Kidney tubule cell (primary cell): ENCODE results near the gene WDR27.
"Not testable (repeated sequence)": the region's sequence is repeated elsewhere in the genome, so short reads cannot be mapped to it uniquely, and the experiment has no call there.

ENCODE experiments used
- DNase-seq: peaks from one replicate; pipeline ENCODE4 v3.0.0-alpha.2; 2018; ENCODE audit warnings: low spot score

The WDR27 gene

DNA sequence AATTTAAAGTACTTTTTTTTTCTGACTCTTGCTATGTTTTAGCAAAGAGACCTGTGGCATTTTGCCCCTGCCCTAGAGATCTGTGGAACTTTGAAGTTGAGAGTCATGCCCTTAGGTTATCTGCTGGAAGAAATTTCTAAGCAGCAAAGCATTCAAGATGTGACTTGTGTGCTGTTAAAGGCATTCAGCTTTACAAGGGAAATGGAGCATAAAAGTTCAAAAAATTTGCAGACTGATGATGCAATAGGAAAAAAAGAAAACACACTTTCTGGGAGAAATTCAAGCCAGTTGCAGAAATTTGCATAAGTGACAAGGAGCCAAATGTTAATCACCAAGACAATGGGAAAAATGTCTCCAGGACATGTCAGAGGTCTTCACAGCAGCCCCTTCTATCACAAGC, 267.3 kb downstream of the WDR27 start:
- DNase-seq: not testable (repeated sequence)

DNA sequence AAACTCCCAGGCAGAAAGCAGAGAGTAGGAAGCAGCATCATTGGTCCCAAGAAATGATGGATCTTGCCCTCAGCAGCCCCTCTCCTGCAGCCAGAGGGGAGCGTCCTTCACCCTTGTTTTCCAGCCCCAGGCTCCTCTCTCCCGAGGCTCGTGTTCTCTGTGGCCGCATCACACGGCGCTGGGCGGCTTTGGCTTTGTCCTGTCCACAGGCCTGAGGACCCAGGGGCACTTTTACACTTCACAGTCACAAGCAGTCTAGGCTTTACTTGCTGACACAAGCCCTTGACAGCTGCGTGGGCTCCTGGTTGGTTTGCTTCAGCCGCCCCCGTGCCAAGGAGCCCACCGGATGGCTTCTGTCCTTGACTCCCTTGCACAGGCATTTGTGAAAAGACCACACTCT, 272.8 kb downstream of the WDR27 start:
- DNase-seq: no peak

DNA sequence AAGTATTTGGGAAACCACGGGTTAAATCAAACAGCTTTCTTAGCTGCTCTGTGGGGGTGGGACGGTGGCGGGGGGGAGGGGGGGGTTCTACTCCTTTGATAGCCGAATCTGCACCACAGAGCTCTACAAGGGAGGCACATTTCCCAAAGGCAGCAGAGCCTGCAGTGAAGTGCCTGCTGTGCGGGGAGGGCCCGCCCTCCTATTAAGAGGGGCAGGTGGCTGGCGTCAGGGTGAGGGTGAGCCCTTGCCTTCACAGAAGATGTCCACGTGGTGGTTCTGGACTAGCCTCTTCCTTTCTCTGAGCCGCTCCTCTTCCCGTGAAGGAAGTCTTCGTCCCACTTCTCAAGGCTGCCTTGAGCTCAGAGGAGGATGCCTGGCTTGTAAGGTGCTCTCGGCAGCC, 273.3 kb downstream of the WDR27 start:
- DNase-seq: no peak

DNA sequence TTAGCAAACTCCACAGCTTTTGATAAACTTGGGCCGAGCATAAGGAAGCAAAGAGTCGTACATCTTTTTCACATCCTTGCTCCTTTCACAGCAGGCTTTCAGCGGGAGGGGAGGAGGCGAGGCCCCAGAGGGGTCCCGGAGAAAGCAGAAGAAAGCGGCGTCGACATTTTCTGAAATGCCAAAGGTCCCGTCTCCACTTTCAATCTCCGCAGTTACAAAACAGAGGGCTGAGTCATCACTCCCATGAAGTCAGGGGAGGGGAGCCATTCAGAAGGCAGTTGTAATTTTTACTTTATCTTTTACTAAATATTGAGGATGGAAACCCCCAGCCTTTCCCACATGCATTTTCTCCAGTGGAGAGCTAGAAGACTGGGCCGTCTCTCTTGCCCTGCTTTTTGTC, 274.0 kb downstream of the WDR27 start:
- DNase-seq: peak; percentile 19

DNA sequence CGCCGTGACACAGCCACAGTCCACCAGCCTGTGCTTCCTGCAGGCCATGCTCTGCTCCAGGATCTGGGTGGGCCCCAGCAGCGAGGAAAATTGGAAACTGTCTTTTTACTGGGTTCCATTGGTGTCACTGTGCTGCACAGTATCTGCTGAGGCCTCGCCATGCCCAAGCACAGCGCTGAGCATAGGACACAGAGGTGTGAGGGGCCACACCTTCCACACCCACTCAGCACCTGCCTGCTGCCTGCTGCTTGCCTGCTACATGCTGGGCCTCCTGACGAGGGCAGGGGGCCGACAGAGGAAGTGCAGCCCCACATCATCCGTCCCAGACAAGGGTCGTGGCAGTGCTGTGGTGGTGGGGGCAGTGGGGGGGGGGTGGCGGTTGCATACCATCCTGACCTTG, 275.2 kb downstream of the WDR27 start:
- DNase-seq: no peak

DNA sequence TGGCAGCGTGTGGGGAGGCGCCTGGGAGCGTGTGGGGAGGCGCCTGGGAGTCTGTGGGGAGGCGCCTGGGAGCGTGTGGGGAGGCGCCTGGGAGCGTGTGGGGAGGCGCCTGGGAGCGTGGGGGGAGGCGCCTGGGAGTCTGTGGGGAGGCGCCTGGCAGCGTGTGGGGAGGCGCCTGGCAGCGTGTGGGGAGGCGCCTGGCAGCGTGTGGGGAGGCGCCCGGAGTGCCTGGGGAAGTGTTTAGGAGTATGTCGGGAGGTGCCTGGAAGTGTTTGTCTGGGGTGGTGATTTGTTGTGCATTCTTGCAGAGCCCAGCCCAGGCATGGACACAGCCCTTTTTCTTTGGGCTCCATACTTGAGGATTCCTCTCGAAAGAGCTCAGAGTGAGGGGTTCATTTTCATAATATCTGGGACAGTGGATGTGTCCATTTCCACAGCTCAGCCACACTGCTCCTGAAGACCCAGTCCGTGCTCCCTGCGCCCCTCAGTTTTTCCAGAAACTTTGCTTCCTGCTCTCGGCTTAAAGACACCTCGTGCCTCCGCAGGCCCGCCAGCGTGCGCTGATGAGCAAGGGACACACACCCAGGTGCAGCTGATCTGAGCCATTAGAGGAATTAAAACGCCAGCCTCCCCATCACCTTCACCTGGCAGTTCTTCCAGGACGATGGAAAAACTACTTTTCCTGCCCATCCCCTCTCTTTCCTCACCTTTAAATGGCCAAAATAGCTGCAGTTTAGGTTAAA, 276.0 kb downstream of the WDR27 start:
- no peak for DNase-seq

DNA sequence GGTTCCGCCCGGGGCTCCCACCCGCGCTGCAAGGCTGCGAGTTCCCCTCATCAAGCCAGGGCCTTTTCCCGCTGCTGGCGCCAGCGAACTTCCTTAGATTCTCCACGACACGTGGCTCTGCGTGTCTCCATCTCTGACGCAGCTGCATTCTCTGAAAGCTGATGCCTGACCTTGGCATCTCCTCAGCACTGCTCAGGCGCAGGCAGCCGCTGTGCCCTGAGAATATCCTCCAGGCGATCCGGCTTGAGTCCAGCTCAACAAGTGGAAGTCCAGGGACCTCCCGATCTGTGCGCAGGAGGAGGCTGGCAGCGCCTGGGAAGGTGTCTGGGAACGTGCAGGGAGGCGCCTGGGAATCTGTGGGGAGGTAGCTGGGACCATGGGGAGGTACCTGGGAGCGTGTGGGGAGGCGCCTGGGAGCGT, 277.0 kb downstream of the WDR27 start:
- DNase-seq: no peak

DNA sequence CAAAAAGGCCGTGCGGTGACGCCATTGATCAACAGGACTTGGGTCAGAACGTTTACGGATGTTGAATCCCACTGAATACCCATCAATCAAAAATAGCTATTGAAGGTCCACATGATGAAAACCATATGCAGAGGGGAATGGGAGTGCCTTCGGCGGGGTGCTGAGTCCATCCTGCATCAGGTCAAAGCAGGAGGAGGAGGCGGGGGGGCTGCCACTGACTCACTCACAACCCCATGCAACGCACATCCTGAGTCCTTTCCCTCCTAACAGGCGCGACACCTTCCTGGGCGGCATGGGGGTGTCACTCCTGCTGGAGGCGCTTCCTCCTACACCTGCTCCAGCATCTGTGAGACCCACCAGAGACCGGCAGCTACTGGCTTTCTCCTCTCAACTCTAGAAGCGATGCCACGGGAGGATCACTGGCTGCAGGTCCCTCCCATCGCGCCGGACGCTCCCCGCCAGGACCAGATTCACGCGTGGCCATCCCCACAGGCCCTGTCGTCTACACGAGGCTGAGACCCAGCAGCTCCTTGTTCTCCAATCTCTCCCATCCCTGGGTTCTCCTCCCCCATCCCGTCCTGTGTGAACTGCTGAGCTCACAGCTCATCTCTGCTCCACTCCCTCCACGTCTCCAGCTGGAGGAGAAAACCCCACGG, 277.6 kb downstream of the WDR27 start:
- no peak for DNase-seq

DNA sequence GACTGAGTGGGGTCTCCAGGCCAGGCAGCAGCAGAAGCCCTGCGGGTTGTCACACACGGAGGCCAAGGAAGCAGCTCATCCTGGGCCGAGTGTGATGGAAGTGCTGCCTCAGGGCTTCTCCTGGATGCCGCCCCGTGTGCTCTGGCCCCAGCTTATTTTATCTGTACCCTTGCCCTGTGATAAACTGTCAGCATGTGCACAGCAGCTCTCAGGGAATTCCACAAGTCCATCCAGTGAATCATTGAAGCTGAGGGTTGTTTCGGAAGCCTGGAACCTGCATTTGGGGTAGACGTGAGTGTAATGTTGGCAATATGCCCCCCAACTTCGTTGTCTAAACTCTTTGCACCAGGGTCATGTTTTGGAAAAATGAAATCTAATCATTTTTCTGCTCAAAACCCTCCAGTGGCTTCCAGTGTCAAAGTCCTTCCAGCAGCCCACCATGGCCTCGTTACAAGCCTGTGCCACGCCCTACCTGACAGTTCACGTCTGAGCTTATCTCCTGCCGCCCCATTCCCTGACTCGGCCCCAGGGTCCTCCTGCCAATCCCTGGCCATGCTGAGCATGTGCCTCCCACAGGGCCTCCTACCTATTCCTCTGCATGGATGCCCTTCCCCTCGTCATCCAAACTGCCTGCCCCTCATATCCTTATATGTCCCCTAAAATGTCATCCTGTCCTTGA, 280.1 kb downstream of the WDR27 start:
- no peak for DNase-seq

DNA sequence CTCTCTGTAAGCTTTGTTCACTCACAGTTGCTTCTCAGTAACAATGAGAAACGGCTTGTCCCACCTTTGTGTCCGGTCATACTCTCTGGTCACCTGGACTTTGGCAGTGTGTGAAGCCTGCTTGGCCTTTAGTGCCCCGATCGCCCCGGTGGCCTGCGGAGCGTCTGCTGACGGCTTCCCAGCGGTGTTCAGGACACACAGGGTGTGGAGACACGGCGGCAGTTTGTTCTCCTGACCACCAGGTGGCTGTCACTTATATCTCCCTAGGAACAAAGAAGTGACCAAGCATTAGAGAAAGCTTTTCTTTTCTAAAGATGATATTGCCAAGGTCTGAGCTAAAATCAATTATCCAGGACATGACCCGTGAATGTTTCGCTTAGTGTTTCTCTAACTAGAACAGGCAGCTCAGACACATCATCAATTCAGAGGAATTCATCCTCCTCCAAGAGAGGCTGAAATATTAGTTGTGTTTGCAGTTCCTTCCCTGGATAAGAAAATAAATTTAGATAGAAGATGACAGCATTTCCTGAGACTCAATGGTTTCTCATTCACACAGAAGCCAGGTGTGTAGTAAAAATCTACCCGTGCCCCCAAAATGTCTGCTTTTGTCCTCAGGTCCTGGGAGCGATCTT, 280.8 kb downstream of the WDR27 start:
- DNase-seq: peak; percentile 73

DNA sequence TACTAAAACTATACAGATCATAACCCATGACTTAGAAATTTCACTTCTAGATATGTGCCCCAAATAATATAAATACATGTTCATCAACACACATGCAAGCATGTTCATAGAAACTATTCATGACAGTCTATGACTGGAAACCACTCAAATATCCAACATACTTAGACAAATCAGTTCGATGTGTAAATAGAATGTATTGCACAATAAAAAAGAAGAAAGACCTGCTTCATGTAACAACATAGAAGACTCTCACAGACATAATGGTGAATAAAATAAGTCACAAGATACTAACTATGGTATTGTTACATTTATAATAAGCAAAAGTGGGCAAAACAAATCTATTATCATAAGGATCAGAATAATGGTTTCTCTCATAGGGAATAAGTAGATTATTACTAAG, 284.7 kb downstream of the WDR27 start:
- no peak for DNase-seq

DNA sequence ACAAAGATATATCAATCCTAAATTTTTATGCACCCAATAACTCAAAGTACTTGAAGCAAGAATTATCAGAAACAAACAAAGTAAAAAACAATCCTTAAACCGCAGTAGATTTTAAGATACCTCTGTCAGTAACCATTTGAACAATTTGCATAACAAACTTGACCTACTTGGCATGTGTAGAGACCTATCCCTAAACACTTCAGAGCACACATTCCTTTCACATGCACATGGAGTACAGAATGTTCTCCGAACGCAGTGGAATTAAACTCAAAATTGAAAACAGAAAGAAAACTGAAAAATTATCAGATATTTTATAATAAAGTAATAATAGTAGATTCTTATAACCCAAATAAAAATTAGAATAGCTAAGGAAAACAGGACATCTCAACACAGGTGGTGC, 285.6 kb downstream of the WDR27 start:
- no peak for DNase-seq

DNA sequence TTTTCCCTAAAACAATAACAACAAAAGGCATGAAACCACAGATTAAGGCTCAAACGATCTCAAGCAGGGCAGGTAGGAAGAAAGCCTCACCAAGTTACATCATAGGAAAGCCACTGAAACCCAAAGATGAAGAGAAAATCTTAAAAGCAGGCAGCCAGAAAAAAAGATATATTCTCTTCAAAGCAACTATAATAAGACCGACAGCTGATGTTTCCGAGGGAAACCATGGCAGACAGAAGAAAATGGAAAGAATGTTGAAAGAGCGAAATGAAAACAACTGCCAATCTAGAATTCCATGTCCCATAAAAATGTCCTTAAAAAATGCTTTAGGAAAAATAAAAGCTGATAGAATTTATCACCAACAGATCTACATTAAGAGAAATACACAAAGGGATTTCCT, 286.6 kb downstream of the WDR27 start:
- no peak for DNase-seq

DNA sequence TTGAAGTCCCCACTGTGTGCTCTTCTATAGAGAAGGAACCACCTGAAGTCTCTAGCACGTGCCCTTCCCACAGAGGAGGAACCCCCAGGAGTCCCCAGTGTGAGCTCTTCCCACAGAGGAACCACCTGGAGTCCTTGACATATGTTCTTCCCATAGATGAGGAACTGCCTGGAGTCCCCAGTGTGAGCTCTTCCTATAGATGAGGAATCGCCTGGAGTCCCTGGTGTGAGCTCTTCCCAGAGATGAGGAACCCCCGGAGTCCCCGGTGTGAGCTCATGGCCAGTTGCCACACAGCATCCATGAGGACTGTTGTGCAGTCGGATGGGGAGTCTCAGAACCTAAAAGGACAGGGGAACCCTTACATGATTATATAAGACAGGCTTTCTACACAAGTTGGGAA, 290.1 kb downstream of the WDR27 start:
- DNase-seq: no peak

DNA sequence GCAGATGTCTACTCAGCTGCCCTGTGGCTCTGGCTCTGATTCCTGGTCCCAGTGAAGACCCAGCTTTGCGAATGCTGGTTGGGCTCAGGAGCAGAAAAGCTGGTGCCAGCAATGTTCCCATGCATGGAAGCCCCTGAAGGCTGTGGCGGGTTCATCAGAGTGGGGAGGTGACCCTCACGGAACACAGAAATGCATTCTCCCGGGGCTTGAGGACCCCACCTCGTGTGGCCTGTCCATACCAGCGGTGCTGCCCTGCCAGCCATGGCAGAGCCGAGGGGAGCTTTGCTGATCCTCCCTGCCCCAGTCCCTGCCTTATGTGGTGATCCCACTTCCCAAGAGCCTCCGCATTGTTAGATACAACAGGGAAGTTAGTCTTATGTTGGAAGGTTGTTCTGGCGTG, 290.5 kb downstream of the WDR27 start:
- DNase-seq: no peak

DNA sequence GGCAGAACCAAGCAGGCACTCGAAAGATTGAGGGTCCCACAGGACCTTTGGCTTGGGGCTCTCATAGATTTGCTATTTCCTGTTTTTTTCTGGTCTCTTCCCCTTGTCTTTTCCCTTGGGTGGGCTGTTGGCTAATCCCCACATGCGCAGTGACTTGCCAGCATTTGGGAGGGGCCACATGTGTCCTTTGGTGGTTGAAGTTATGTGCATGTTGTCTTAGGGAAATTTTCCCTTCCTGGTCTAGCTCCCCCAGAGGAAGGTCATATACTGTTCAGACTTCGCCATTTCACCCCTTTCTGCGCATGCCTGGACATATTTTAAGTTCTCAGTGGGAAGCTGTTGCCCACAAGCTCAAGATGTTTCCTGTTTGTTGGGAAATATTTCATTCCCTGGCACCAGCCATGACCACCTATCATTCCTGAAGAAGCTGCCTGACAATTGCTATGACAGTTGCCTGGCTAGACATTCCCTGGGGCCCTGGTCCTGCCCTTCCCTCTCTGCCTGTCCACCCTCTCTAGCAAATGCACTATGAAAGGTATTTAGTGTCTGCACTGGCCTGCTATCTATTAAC, 292.0 kb downstream of the WDR27 start:
- no peak for DNase-seq

DNA sequence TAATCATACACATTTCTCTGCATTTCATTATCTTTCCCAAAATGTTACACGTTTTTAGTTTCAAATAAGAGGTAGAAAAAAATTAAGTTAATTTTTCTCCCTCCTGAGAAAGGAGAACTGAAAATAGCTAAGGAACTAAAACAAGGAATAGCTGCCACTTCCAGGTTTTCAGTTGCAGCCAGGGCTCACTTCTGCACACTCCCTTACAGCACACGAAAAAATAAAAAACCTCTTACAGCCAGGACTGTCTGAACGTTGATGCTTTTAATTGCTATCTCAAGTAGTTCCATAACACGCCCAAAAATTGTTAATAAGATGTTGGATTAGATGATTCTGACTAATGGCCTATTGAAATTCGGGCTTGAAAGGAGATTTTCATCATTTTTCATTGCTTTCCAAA, 294.5 kb downstream of the WDR27 start:
- no peak for DNase-seq
